WTC11 (cell line): ENCODE measurements around the gene TRMT2A. TPM values are rescaled to one million over a fixed set of nuclear protein-coding genes. Genes with fewer than 3 reads are reported as not detected.
A peak's percentile ranks its signal among the peaks of the same experiment; 100 is the strongest.

Experiments
- ATAC-seq: fragments of 200-7000 bp; cut with Tn5 transposase; 2 replicates; pipeline ENCODE4 v1.10.0; 2021; ENCODE audit warnings: mild to moderate bottlenecking, moderate library complexity
- CTCF ChIA-PET: fragments of 300-600 bp; sonication (Branson Sonifier 250); formaldehyde crosslinking; loops from one replicate; lab custom pipeline; 2021; ENCODE audit warnings: antibody characterized with exemption; lab: Charles Lee
- POLR2A ChIA-PET: fragments of 350-600 bp; sonication (Branson Sonifier 250); formaldehyde crosslinking; loops from one replicate; lab custom pipeline; 2021; ENCODE audit warnings: antibody characterized with exemption; lab: Charles Lee
- DNase-seq: peaks from one replicate; pipeline ENCODE4 v3.0.0; 2021; ENCODE audit warnings: low spot score
- H3K27ac Mint-ChIP-seq: 2 replicates; pipeline ENCODE4 v1.8.0; 2021; ENCODE audit warnings: mixed read lengths
- H3K27me3 Mint-ChIP-seq: 2 replicates; pipeline ENCODE4 v1.8.0; 2021; ENCODE audit warnings: low read depth, mild to moderate bottlenecking, moderate library complexity, mixed read lengths
- H3K36me3 Mint-ChIP-seq: 2 replicates; pipeline ENCODE4 v1.8.0; 2021; ENCODE audit warnings: mixed read lengths
- H3K4me1 Mint-ChIP-seq: 2 replicates; pipeline ENCODE4 v1.8.0; 2022; ENCODE audit warnings: mixed read lengths
- H3K4me3 Mint-ChIP-seq: 2 replicates; pipeline ENCODE4 v1.8.0; 2021; ENCODE audit warnings: mild to moderate bottlenecking, moderate library complexity, mixed read lengths
- H3K9me3 Mint-ChIP-seq: 2 replicates; pipeline ENCODE4 v1.8.0; 2021; ENCODE audit warnings: mixed read lengths
- ATF1 ChIP-seq: sonication (generic); formaldehyde crosslinking; IDR thresholded peaks from 2 replicates; pipeline ENCODE4 v1.8.1; 2023; ENCODE audit warnings: mild to moderate bottlenecking, moderate library complexity, missing genetic modification reagents
- ATF3 ChIP-seq: sonication (generic); formaldehyde crosslinking; conservative IDR thresholded peaks from 2 replicates; pipeline ENCODE4 v1.8.1; 2022; ENCODE audit warnings: mild to moderate bottlenecking, missing genetic modification reagents
- CBFB ChIP-seq: sonication (generic); formaldehyde crosslinking; IDR thresholded peaks from 2 replicates; pipeline ENCODE4 v1.8.1; 2022; ENCODE audit warnings: mild to moderate bottlenecking, low read depth, missing genetic modification reagents
- CDX4 ChIP-seq: fragments of 250-450 bp; sonication (Bioruptor Pico); IDR thresholded peaks from 2 replicates; pipeline ENCODE4 v1.9.0; 2021; ENCODE audit warnings: moderate library complexity, mild to moderate bottlenecking, inconsistent platforms, borderline replicate concordance
- CREB1 ChIP-seq: sonication (generic); formaldehyde crosslinking; IDR thresholded peaks from 2 replicates; pipeline ENCODE4 v1.8.0; 2023; ENCODE audit warnings: mild to moderate bottlenecking, missing genetic modification reagents
- CTCF ChIP-seq: fragments of 200-600 bp; IDR thresholded peaks from 2 replicates; pipeline ENCODE4 v1.8.0; 2022; ENCODE audit warnings: antibody characterized with exemption
- E2F4 ChIP-seq: sonication (generic); formaldehyde crosslinking; IDR thresholded peaks from 2 replicates; pipeline ENCODE4 v1.8.1; 2022; ENCODE audit warnings: low read depth, mild to moderate bottlenecking, moderate library complexity, missing genetic modification reagents, borderline replicate concordance
- ESRRA ChIP-seq: sonication (generic); formaldehyde crosslinking; IDR thresholded peaks from 2 replicates; pipeline ENCODE4 v1.8.1; 2022; ENCODE audit warnings: mild to moderate bottlenecking, missing genetic modification reagents, borderline replicate concordance
- FOXP1 ChIP-seq: sonication (generic); formaldehyde crosslinking; IDR thresholded peaks from 2 replicates; pipeline ENCODE4 v1.8.0; 2022; ENCODE audit warnings: missing genetic modification reagents, mild to moderate bottlenecking, moderate library complexity, borderline replicate concordance
- IRF2 ChIP-seq: sonication (generic); formaldehyde crosslinking; IDR thresholded peaks from 2 replicates; pipeline ENCODE4 v1.8.0; 2022; ENCODE audit warnings: low read depth, missing genetic modification reagents, borderline replicate concordance
- JUN ChIP-seq: sonication (generic); formaldehyde crosslinking; IDR thresholded peaks from 2 replicates; pipeline ENCODE4 v1.8.0; 2023; ENCODE audit warnings: mild to moderate bottlenecking, missing genetic modification reagents
- NFYB ChIP-seq: sonication (generic); formaldehyde crosslinking; conservative IDR thresholded peaks from 2 replicates; pipeline ENCODE4 v1.8.0; 2022; ENCODE audit warnings: low read depth, missing genetic modification reagents
- OVOL2 ChIP-seq: fragments of 250-450 bp; sonication (Bioruptor Pico); IDR thresholded peaks from 2 replicates; pipeline ENCODE4 v1.9.0; 2021; ENCODE audit warnings: mild to moderate bottlenecking, borderline replicate concordance
- RELA ChIP-seq: sonication (generic); formaldehyde crosslinking; IDR thresholded peaks from 2 replicates; pipeline ENCODE4 v1.8.1; 2022; ENCODE audit warnings: missing genetic modification reagents, mild to moderate bottlenecking, borderline replicate concordance
- SMAD3 ChIP-seq: sonication (generic); formaldehyde crosslinking; IDR thresholded peaks from 2 replicates; pipeline ENCODE4 v1.8.0; 2022; ENCODE audit warnings: missing genetic modification reagents, mild to moderate bottlenecking, borderline replicate concordance
- TEAD1 ChIP-seq: sonication (generic); formaldehyde crosslinking; IDR thresholded peaks from 2 replicates; pipeline ENCODE4 v1.8.0; 2022; ENCODE audit warnings: mild to moderate bottlenecking, missing genetic modification reagents
- ZNF219 ChIP-seq: sonication (generic); formaldehyde crosslinking; IDR thresholded peaks from 2 replicates; pipeline ENCODE4 v1.8.0; 2023; ENCODE audit warnings: missing genetic modification reagents, mild to moderate bottlenecking, borderline replicate concordance
- ZNF317 ChIP-seq: sonication (generic); formaldehyde crosslinking; IDR thresholded peaks from 2 replicates; pipeline ENCODE4 v1.8.1; 2023; ENCODE audit warnings: low read depth, mild to moderate bottlenecking, moderate library complexity, missing genetic modification reagents, borderline replicate concordance
- ZNF425 ChIP-seq: fragments of 250-450 bp; sonication (Bioruptor Pico); conservative IDR thresholded peaks from 2 replicates; pipeline ENCODE4 v1.9.0; 2021; ENCODE audit warnings: mild to moderate bottlenecking
- total RNA-seq: library from RNA; stranded (reverse); gene quantifications from 3 replicates; pipeline ENCODE4 v1.2.3, GENCODE V29; 2021

TRMT2A gene
- total RNA-seq, 1 experiment from 2014 or later, result 68.6 TPM

- no peak for TF ChIP-seq ZNF219 (CRISPR knock-in tag)
These were observed 18.2 kb upstream of the TRMT2A start (continued) for GRCh38 chr22:20135265-20135664.

- 0 out of 2 replicates have a peak, but pooled peaks cover 6% of the 10 kb centered on the region for H3K4me1 Mint-ChIP-seq
- no peaks in the 10 kb centered on the region for H3K9me3 Mint-ChIP-seq
- DNase-seq (no peak), ATAC-seq (no peak)
- peak overlapping the region; percentile 47 for H3K4me3 Mint-ChIP-seq
- no peaks in the 10 kb centered on the region for H3K36me3 Mint-ChIP-seq
- no peak for TF ChIP-seq NFYB (CRISPR knock-in tag)
- no peak for TF ChIP-seq IRF2 (CRISPR knock-in tag)
- TF ChIP-seq RELA (CRISPR knock-in tag), result no peak
- no peak for TF ChIP-seq OVOL2 (CRISPR knock-in tag)
- TF ChIP-seq FOXP1 (CRISPR knock-in tag), result no peak
- no peak for TF ChIP-seq CTCF
- TF ChIP-seq CREB1 (CRISPR knock-in tag), result no peak
- TF ChIP-seq ATF1 (CRISPR knock-in tag), result no peak
- no peak for TF ChIP-seq JUN (CRISPR knock-in tag)
- TF ChIP-seq ZNF425, result no peak
- TF ChIP-seq ZNF317 (CRISPR knock-in tag), result no peak
- TF ChIP-seq ZNF219 (CRISPR knock-in tag), result no peak
- POLR2A ChIA-PET, result no interaction called here
- H3K27me3 Mint-ChIP-seq, result no peaks in the 10 kb centered on the region
- no peak overlapping the region; the same call in 1 of the 2 replicates for H3K27ac Mint-ChIP-seq
- CTCF ChIA-PET, result no interaction called here
These were observed 17.0 kb upstream of the TRMT2A start for GRCh38 chr22:20133930-20134549.

GRCh38 chr22:20132686-20133246 lies 15.7 kb upstream of the TRMT2A start:
- Mint-ChIP-seq H3K27me3 (no peaks in the 10 kb centered on the region), H3K27ac (no peak overlapping the region), H3K9me3 (no peaks in the 10 kb centered on the region), H3K4me3 (peak overlapping the region; percentile 62), H3K36me3 (peaks cover 3% of the 10 kb centered on the region; the same call in 1 of the 2 replicates), H3K4me1 (0 out of 2 replicates have a peak, but pooled peaks cover 6% of the 10 kb centered on the region)
- DNase-seq (no peak), ATAC-seq (no peak)
- TF ChIP-seq ZNF317 (CRISPR knock-in tag) (no peak), CDX4 (CRISPR knock-in tag) (no peak), ESRRA (CRISPR knock-in tag) (no peak), CBFB (no peak), ATF3 (CRISPR knock-in tag) (no peak), SMAD3 (CRISPR knock-in tag) (no peak), CTCF (no peak), TEAD1 (CRISPR knock-in tag) (no peak), E2F4 (no peak)
- POLR2A ChIA-PET, result no interaction called here
- CTCF ChIA-PET, result no interaction called here
